SK-N-SH treated with all-trans-retinoic acid at 6 μM for 48 hours (cell line): ENCODE measurements around the gene MYL2.

ENCODE experiments used
- ATAC-seq: fragments of 200-7000 bp; cut with Tn5 transposase; 3 replicates; pipeline ENCODE4 v1.9.1; 2020; ENCODE audit warnings: mild to moderate bottlenecking, moderate library complexity
- ARNTL ChIP-seq: fragments of 450-650 bp; formaldehyde crosslinking; IDR thresholded peaks from 2 replicates; pipeline ENCODE4 v1.5.0; 2020; ENCODE audit warnings: low read depth, mild to moderate bottlenecking, moderate library complexity, borderline replicate concordance
- BACH2 ChIP-seq: fragments of 250-450 bp; sonication (Bioruptor Pico); IDR thresholded peaks from 2 replicates; pipeline ENCODE4 v1.9.0; 2021; ENCODE audit warnings: mild to moderate bottlenecking, borderline replicate concordance
- CREB5 ChIP-seq: fragments of 250-450 bp; sonication (Bioruptor Pico); IDR thresholded peaks from 2 replicates; pipeline ENCODE4 v1.5.1; 2020; ENCODE audit warnings: low read depth, mild to moderate bottlenecking, moderate library complexity
- CSRNP3 ChIP-seq: fragments of 250-450 bp; sonication (Bioruptor Pico); IDR thresholded peaks from 2 replicates; pipeline ENCODE4 v1.5.1; 2021; ENCODE audit warnings: mild to moderate bottlenecking, moderate library complexity
- ESRRG ChIP-seq: fragments of 250-450 bp; sonication (Bioruptor Pico); IDR thresholded peaks from 2 replicates; pipeline ENCODE4 v1.6.1; 2021; ENCODE audit warnings: mild to moderate bottlenecking
- ISL1 ChIP-seq: fragments of 250-450 bp; sonication (Bioruptor Pico); IDR thresholded peaks from 2 replicates; pipeline ENCODE4 v2.1.2; 2022; ENCODE audit warnings: mild to moderate bottlenecking, moderate library complexity
- OSR1 ChIP-seq: fragments of 250-450 bp; sonication (Bioruptor Pico); IDR thresholded peaks from 2 replicates; pipeline ENCODE4 v1.8.0; 2022; ENCODE audit warnings: moderate library complexity, mild to moderate bottlenecking, inconsistent platforms
- PATZ1 ChIP-seq: fragments of 250-450 bp; sonication (Bioruptor Pico); IDR thresholded peaks from 2 replicates; pipeline ENCODE4 v1.8.0; 2020; ENCODE audit warnings: mild to moderate bottlenecking, moderate library complexity, borderline replicate concordance
- POU6F1 ChIP-seq: fragments of 250-450 bp; sonication (Bioruptor Pico); IDR thresholded peaks from 2 replicates; pipeline ENCODE4 v1.8.0; 2021; ENCODE audit warnings: low read depth, mild to moderate bottlenecking, moderate library complexity, borderline replicate concordance
- PPARA ChIP-seq: fragments of 250-450 bp; sonication (Bioruptor Pico); IDR thresholded peaks from 2 replicates; pipeline ENCODE4 v1.5.0; 2020; ENCODE audit warnings: mild to moderate bottlenecking, borderline replicate concordance
- RARB ChIP-seq: fragments of 250-450 bp; sonication (Bioruptor Pico); IDR thresholded peaks from 2 replicates; pipeline ENCODE4 v1.8.0; 2021; ENCODE audit warnings: mild to moderate bottlenecking, moderate library complexity
- SNAI2 ChIP-seq: fragments of 250-450 bp; sonication (Bioruptor Pico); IDR thresholded peaks from 2 replicates; pipeline ENCODE4 v1.5.0; 2020; ENCODE audit warnings: mild to moderate bottlenecking, moderate library complexity
- TCF4 ChIP-seq: fragments of 250-450 bp; sonication (Bioruptor Pico); IDR thresholded peaks from 2 replicates; pipeline ENCODE4 v1.8.0; 2021; ENCODE audit warnings: mild to moderate bottlenecking, moderate library complexity, borderline replicate concordance
- TOX ChIP-seq: fragments of 250-450 bp; sonication (Bioruptor Pico); IDR thresholded peaks from 2 replicates; pipeline ENCODE4 v1.8.0; 2021; ENCODE audit warnings: mild to moderate bottlenecking, moderate library complexity, borderline replicate concordance
- TSHZ2 ChIP-seq: fragments of 250-450 bp; sonication (Bioruptor Pico); IDR thresholded peaks from 2 replicates; pipeline ENCODE4 v1.5.0; 2020; ENCODE audit warnings: mild to moderate bottlenecking, moderate library complexity
- ZC3H10 ChIP-seq: fragments of 250-450 bp; sonication (Bioruptor Pico); IDR thresholded peaks from 2 replicates; pipeline ENCODE4 v1.5.1; 2021; ENCODE audit warnings: mild to moderate bottlenecking, moderate library complexity
- ZFP3 ChIP-seq: fragments of 250-450 bp; sonication (Bioruptor Pico); IDR thresholded peaks from 2 replicates; pipeline ENCODE4 v1.5.0; 2020; ENCODE audit warnings: mild to moderate bottlenecking, moderate library complexity
- ZFP30 ChIP-seq: fragments of 450-650 bp; formaldehyde crosslinking; IDR thresholded peaks from 2 replicates; pipeline ENCODE4 v1.5.0; 2022; ENCODE audit warnings: mild to moderate bottlenecking, moderate library complexity
- ZNF565 ChIP-seq: fragments of 450-650 bp; formaldehyde crosslinking; conservative IDR thresholded peaks from 2 replicates; pipeline ENCODE4 v1.5.0; 2020; ENCODE audit warnings: low read depth, mild to moderate bottlenecking, moderate library complexity
- ZNF70 ChIP-seq: fragments of 450-650 bp; formaldehyde crosslinking; IDR thresholded peaks from 2 replicates; pipeline ENCODE4 v1.5.0; 2020; ENCODE audit warnings: mild to moderate bottlenecking, moderate library complexity
- ZNF8 ChIP-seq: fragments of 450-650 bp; formaldehyde crosslinking; IDR thresholded peaks from 2 replicates; pipeline ENCODE4 v1.5.0; 2020; ENCODE audit warnings: mild to moderate bottlenecking, moderate library complexity

MYL2 gene

GRCh38 chr12:110863161-110863560 lies 57.2 kb downstream of the MYL2 start:
- TF ChIP-seq SNAI2 (no peak), ESRRG (CRISPR knock-in tag) (no peak), ARNTL (no peak), ZFP30 (CRISPR knock-in tag) (no peak), RARB (CRISPR knock-in tag) (no peak), TCF4 (CRISPR knock-in tag) (no peak), OSR1 (CRISPR knock-in tag) (no peak), ZFP3 (CRISPR knock-in tag) (no peak), POU6F1 (CRISPR knock-in tag) (no peak), TOX (no peak), BACH2 (CRISPR knock-in tag) (no peak), PATZ1 (no peak)
- ATAC-seq = no peak

GRCh38 chr12:110862329-110862728 lies 58.0 kb downstream of the MYL2 start:
- TF ChIP-seq SNAI2 (no peak), ISL1 (CRISPR knock-in tag) (no peak), PPARA (CRISPR knock-in tag) (no peak), TOX (no peak), TCF4 (CRISPR knock-in tag) (no peak), ZNF565 (CRISPR knock-in tag) (no peak), OSR1 (CRISPR knock-in tag) (no peak), RARB (CRISPR knock-in tag) (no peak), ZC3H10 (CRISPR knock-in tag) (no peak), CREB5 (CRISPR knock-in tag) (no peak), POU6F1 (CRISPR knock-in tag) (no peak), ARNTL (no peak), BACH2 (CRISPR knock-in tag) (no peak), CSRNP3 (CRISPR knock-in tag) (no peak), PATZ1 (no peak), ESRRG (CRISPR knock-in tag) (no peak), ZNF70 (no peak), TSHZ2 (CRISPR knock-in tag) (no peak), ZNF8 (no peak)
- ATAC-seq = no peak
